H1 (cell line): ENCODE measurements around the gene PRCD. TPM values are rescaled to one million over a fixed set of nuclear protein-coding genes. Genes with fewer than 3 reads are reported as not detected.

Experiments
- CTCF ChIA-PET: fragments of 300-600 bp; sonication (Branson Sonifier 250); formaldehyde crosslinking; loops from one replicate; lab custom pipeline; 2021; ENCODE audit not compliant: partially characterized antibody; lab: Charles Lee
- POLR2A ChIA-PET: fragments of 300-600 bp; sonication (Branson Sonifier 250); formaldehyde crosslinking; loops from one replicate; lab custom pipeline; 2021; ENCODE audit warnings: inconsistent platforms; ENCODE audit not compliant: partially characterized antibody; lab: Charles Lee
- DNase-seq, 2 experiments: peaks; one replicate each; pipeline versions ENCODE4 v3.0.0 to v3.0.0-alpha.2; 2010 to 2022; ENCODE audit warnings: low spot score in 2 of 2, low read depth in 1 of 2, mixed read lengths in 1 of 2
- FAIRE-seq: peaks from 2 replicates; lab custom pipeline; 2011; peaks lifted over from hg19 to GRCh38; lab: Jason Lieb, UNC
- H2AFZ ChIP-seq: 2 replicates; pipeline ENCODE4 v1.8.1; 2012; ENCODE audit warnings: low read length, inconsistent platforms
- H2AK5ac ChIP-seq: 2 replicates; pipeline ENCODE4 v1.6.1; 2013; ENCODE audit warnings: low read depth, low read length
- H2BK120ac ChIP-seq: replicated peaks from 2 replicates; pipeline ENCODE3; 2013; ENCODE audit warnings: low read depth, low read length, inconsistent platforms
- H2BK12ac ChIP-seq: 2 replicates; pipeline ENCODE4 v1.6.1; 2013; ENCODE audit warnings: low read depth, low read length
- H2BK15ac ChIP-seq: 2 replicates; pipeline ENCODE4 v1.6.1; 2013; ENCODE audit warnings: low read length
- H2BK20ac ChIP-seq: 2 replicates; pipeline ENCODE4 v1.6.1; 2013; ENCODE audit warnings: low read length
- H2BK5ac ChIP-seq: 2 replicates; pipeline ENCODE4 v1.6.1; 2013; ENCODE audit warnings: low read depth, low read length
- H3K14ac ChIP-seq: 2 replicates; pipeline ENCODE4 v1.6.1; 2013; ENCODE audit warnings: inconsistent platforms; ENCODE audit not compliant: insufficient read length
- H3K18ac ChIP-seq: 2 replicates; pipeline ENCODE4 v1.6.1; 2013; ENCODE audit warnings: low read length; ENCODE audit errors: extremely low read depth
- H3K23ac ChIP-seq: 2 replicates; pipeline ENCODE4 v1.6.1; 2013; ENCODE audit warnings: inconsistent platforms; ENCODE audit not compliant: insufficient read length
- H3K23me2 ChIP-seq: 2 replicates; pipeline ENCODE4 v1.6.1; 2013; ENCODE audit warnings: low read depth, low read length
- H3K27ac ChIP-seq: 2 replicates; pipeline ENCODE4 v1.6.1; 2011; ENCODE audit warnings: low read depth, low read length, inconsistent platforms
- H3K27me3 ChIP-seq, 4 experiments: replicated peaks in 1 of 4; 1 replicate in 1 of 4; 2 replicates in 3 of 4; pipeline versions ENCODE4 v1.6.1 to v1.8.1; 2011 to 2013; ENCODE audit warnings: low read length in 3 of 4, mild to moderate bottlenecking in 3 of 4, inconsistent platforms in 2 of 4, mixed read lengths in 2 of 4, moderate library complexity in 1 of 4; ENCODE audit not compliant: control insufficient read depth in 3 of 4, insufficient read depth in 3 of 4; ENCODE audit errors: extremely low read depth in 1 of 4
- H3K36me3 ChIP-seq, 4 experiments: 2 replicates each; pipeline versions ENCODE4 v1.6.1 to v1.8.1; 2011 to 2013; ENCODE audit warnings: mild to moderate bottlenecking in 4 of 4, low read length in 3 of 4, moderate library complexity in 2 of 4, control low read depth in 1 of 4, inconsistent platforms in 1 of 4; ENCODE audit not compliant: insufficient read depth in 4 of 4, control insufficient read depth in 2 of 4
- H3K4ac ChIP-seq: replicated peaks from 2 replicates; pipeline ENCODE3; 2013; ENCODE audit warnings: low read length, low read depth, mixed read lengths, inconsistent platforms; ENCODE audit not compliant: insufficient read length
- H3K4me1 ChIP-seq, 4 experiments: replicated peaks in 1 of 4; 1 replicate in 1 of 4; 2 replicates in 3 of 4; pipeline versions ENCODE4 v1.6.1 to v1.8.1; 2011 to 2013; ENCODE audit warnings: low read length in 3 of 4, inconsistent platforms in 2 of 4, mixed read lengths in 1 of 4; ENCODE audit not compliant: insufficient read depth in 4 of 4, control insufficient read depth in 3 of 4
- H3K4me2 ChIP-seq, 2 experiments: 2 replicates each; pipeline versions ENCODE4 v1.6.1 to v1.8.1; 2011 to 2013; ENCODE audit warnings: low read depth in 2 of 2, low read length in 2 of 2, control low read depth in 1 of 2, inconsistent platforms in 1 of 2, mild to moderate bottlenecking in 1 of 2; ENCODE audit not compliant: insufficient read depth in 1 of 2
- H3K4me3 ChIP-seq, 4 experiments: fragments of 200-600, 300-600 bp in 1 of 4; sonication (generic), shearing (Covaris generic), sonication (Bioruptor Twin) in 1 of 4; 2 replicates each; pipeline versions ENCODE4 v1.5.1 to v1.8.1; 2011 to 2016; ENCODE audit warnings: low read length in 4 of 4, low read depth in 3 of 4, control low read depth in 2 of 4, inconsistent platforms in 2 of 4, mild to moderate bottlenecking in 2 of 4, mixed read lengths in 1 of 4, moderate library complexity in 1 of 4; ENCODE audit not compliant: insufficient read depth in 2 of 4; ENCODE audit errors: extremely low read depth in 1 of 4
- H3K56ac ChIP-seq: replicated peaks from 2 replicates; pipeline ENCODE3; 2013; ENCODE audit warnings: low read depth, mild to moderate bottlenecking, mixed read lengths, low read length, inconsistent platforms; ENCODE audit not compliant: insufficient read length
- H3K79me1 ChIP-seq: 2 replicates; pipeline ENCODE4 v1.6.1; 2013; ENCODE audit warnings: low read depth, low read length, control low read depth
- H3K79me2 ChIP-seq, 2 experiments: 2 replicates each; pipeline versions ENCODE4 v1.6.1 to v1.8.1; 2012 to 2013; ENCODE audit warnings: low read length in 2 of 2, mild to moderate bottlenecking in 2 of 2, inconsistent platforms in 1 of 2; ENCODE audit not compliant: insufficient read depth in 2 of 2, control insufficient read depth in 1 of 2
- H3K9ac ChIP-seq, 4 experiments: replicated peaks in 1 of 4; 1 replicate in 1 of 4; 2 replicates in 3 of 4; pipeline versions ENCODE4 v1.6.1 to v1.8.1; 2011 to 2013; ENCODE audit warnings: low read depth in 3 of 4, low read length in 3 of 4, control low read depth in 2 of 4, mild to moderate bottlenecking in 2 of 4, moderate library complexity in 2 of 4, inconsistent platforms in 1 of 4; ENCODE audit errors: extremely low read depth in 1 of 4
- H3K9me3 ChIP-seq, 2 experiments: 2 replicates each; pipeline versions ENCODE4 v1.6.1 to v1.8.1; 2012 to 2013; ENCODE audit warnings: mild to moderate bottlenecking in 2 of 2, moderate library complexity in 2 of 2, control low read depth in 1 of 2, inconsistent platforms in 1 of 2, low read depth in 1 of 2, low read length in 1 of 2, mixed read lengths in 1 of 2; ENCODE audit not compliant: insufficient read depth in 2 of 2
- H4K20me1 ChIP-seq, 2 experiments: replicated peaks in 1 of 2; 2 replicates each; pipeline versions ENCODE3 to v1.8.1; 2011 to 2013; ENCODE audit warnings: inconsistent platforms in 2 of 2, low read length in 2 of 2, mild to moderate bottlenecking in 1 of 2; ENCODE audit not compliant: insufficient read depth in 2 of 2, control insufficient read depth in 1 of 2
- H4K5ac ChIP-seq: 2 replicates; pipeline ENCODE4 v1.6.1; 2013; ENCODE audit warnings: low read length, low read depth, mixed read lengths, inconsistent platforms; ENCODE audit not compliant: insufficient read length
- H4K8ac ChIP-seq: 2 replicates; pipeline ENCODE4 v1.8.0; 2013; ENCODE audit warnings: mild to moderate bottlenecking, moderate library complexity, low read length, inconsistent platforms; ENCODE audit not compliant: insufficient read depth; ENCODE audit errors: extremely low read depth
- H4K91ac ChIP-seq: replicated peaks from 2 replicates; pipeline ENCODE3; 2013; ENCODE audit warnings: low read length, mixed read lengths, inconsistent platforms; ENCODE audit not compliant: insufficient read length
- ASH2L ChIP-seq: fragments of 200-600, 300-600 bp; sonication (generic); IDR thresholded peaks from one replicate; pipeline ENCODE4 v1.7.1; 2017; ENCODE audit warnings: low read length
- CTBP2 ChIP-seq: IDR thresholded peaks from 2 replicates; pipeline ENCODE4 v1.7.0; 2011; ENCODE audit warnings: borderline replicate concordance, mild to moderate bottlenecking, moderate library complexity, mixed read lengths, low read length; ENCODE audit not compliant: insufficient read depth, insufficient read length
- E2F6 ChIP-seq: IDR thresholded peaks from 2 replicates; pipeline ENCODE4 v1.6.1; 2012; ENCODE audit warnings: inconsistent platforms
- EZH2 ChIP-seq: fragments of 200-600 bp; sonication (generic); IDR thresholded peaks from 2 replicates; pipeline ENCODE4 v1.7.1; 2012; ENCODE audit warnings: low read depth, mild to moderate bottlenecking, moderate library complexity, low read length, inconsistent platforms; ENCODE audit not compliant: severe bottlenecking
- JUND ChIP-seq: IDR thresholded peaks from 2 replicates; pipeline ENCODE4 v1.6.1; 2011; ENCODE audit warnings: mild to moderate bottlenecking, improper control_type of control experiment, low read length
- KDM4A ChIP-seq: IDR thresholded peaks from one replicate; pipeline ENCODE4 v1.7.1; 2012; ENCODE audit warnings: low read depth, mild to moderate bottlenecking, moderate library complexity, low read length, inconsistent platforms; ENCODE audit not compliant: severe bottlenecking
- PHF8 ChIP-seq: fragments of 200-600 bp; sonication (generic); conservative IDR thresholded peaks from 2 replicates; pipeline ENCODE4 v1.7.1; 2012; ENCODE audit warnings: low read depth, mild to moderate bottlenecking, inconsistent platforms, low read length, moderate library complexity
- SIN3A ChIP-seq, 2 experiments: IDR thresholded peaks in 1 of 2; conservative IDR thresholded peaks in 1 of 2; 2 replicates each; pipeline ENCODE4 v1.6.1; 2011 to 2012; ENCODE audit warnings: low read length in 2 of 2, improper control_type of control experiment in 1 of 2, low read depth in 1 of 2, mild to moderate bottlenecking in 1 of 2
- SUZ12 ChIP-seq: fragments of 200-600 bp; sonication (generic); IDR thresholded peaks from 2 replicates; pipeline ENCODE4 v1.6.1; 2012; ENCODE audit warnings: mild to moderate bottlenecking, inconsistent platforms, low read length, moderate library complexity, mixed read lengths
- WGBS, 2 experiments: shearing (Covaris generic) in 1 of 2; methylation state at CpG; one replicate each; pipeline versions ENCODE4 v1.1.6 to v1.1.7; 2013 to 2015; ENCODE audit warnings: low lambda C conversion rate in 2 of 2, mixed read lengths in 2 of 2, inconsistent platforms in 1 of 2, low coverage in 1 of 2, missing lambda C conversion rate in 1 of 2; ENCODE audit not compliant: insufficient replicate concordance in 2 of 2, insufficient coverage in 1 of 2, insufficient read length in 1 of 2; ENCODE audit errors: extremely low coverage in 1 of 2, missing lambda C conversion rate in 1 of 2; 5-methylcytosine and 5-hydroxymethylcytosine counted together
- polyA plus RNA-seq, 7 experiments: library from polyadenylated mRNA; depleted of rRNA in 3 of 7; stranded (reverse) in 5 of 7; unstranded in 2 of 7; fragments of >200 nt in 5 of 7; fragments of 200-250 nt in 2 of 7; gene quantifications; 1 replicate in 5 of 7; 2 replicates in 1 of 7; 4 replicates in 1 of 7; pipeline versions ENCODE4 v1.2.1 to v1.2.3, GENCODE V29; 2011 to 2013; ENCODE audit warnings: missing spikeins in 2 of 7, mixed read lengths in 2 of 7
- total RNA-seq: library from RNA; stranded (reverse); fragmentation: NEBNext Ultra II Directional; extraction: Animal tissue kit (Norgen Biotek cat#: 25700); gene quantifications from 2 replicates; pipeline ENCODE4 v1.2.1, GENCODE V29; 2021

The PRCD gene
- total and polyA plus RNA-seq, 2 of the 8 experiments (the other 6 are each of a cell fraction or from before 2014, with no cell fraction given): 0.77 to 2.1 TPM

DNA sequence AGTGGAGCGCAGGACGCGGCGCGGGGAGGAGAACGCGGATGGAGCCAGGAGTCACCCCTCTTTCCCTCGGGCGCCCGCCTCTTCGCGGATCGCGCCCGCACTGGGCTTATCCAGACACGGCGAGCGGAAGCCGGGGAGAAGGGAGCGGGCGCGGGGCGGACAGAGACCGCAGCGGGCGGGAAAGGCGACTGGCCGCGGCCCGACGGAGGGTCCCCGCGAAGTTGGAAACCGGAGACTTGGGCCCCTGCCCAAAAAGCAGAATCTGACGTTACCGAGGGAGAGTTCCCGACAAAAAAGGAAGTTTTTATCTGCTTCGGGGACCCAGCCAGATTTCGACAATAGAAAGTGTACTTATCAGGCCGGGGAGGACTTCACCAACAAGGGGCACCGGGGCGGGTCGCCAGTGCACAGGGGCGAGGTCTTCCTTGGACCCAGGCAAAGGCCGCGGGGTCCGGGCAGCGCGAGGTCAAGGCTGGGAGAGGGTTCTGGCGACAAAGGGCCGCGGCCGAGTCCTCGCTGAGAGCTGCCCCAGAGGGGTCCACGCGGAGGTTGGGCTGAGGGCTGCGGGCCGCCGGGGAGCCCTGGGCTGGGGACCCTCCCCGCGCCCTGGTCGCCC lies 45.3 kb downstream of the PRCD start:
- H2BK12ac ChIP-seq: no peak overlapping the region
- H3K9ac ChIP-seq: 0 out of 7 replicates have a peak overlapping the region, but pooled peaks of 1 of the 4 experiments have one; percentile 26
- POLR2A ChIA-PET: interaction anchor here (0.9 to 1.9 kb wide), 7 partner anchors 12 to 152 kb away, joined by 3 to 16 read pairs (median 5); no protein-coding TSS in a partner anchor
- TF ChIP-seq EZH2: peak; percentile 96
- TF ChIP-seq JUND: no peak
- peak; percentile 80 for TF ChIP-seq ASH2L
- TF ChIP-seq PHF8: 0 out of 2 replicates have a peak, but pooled peaks have one; percentile 17
- TF ChIP-seq KDM4A: peak; percentile 23
- TF ChIP-seq CTBP2: peak; percentile 5
- 0 out of 4 replicates have a peak, but pooled peaks of 1 of the 2 experiments have one; percentile 32 for TF ChIP-seq SIN3A (conservative IDR thresholded peaks at IDR 0.05 in 1 of 2, IDR thresholded peaks at IDR 0.05 in 1 of 2; ENCODE audit: low read depth in 1 of 2, low read length in 2 of 2)
- peak; percentile 97 for TF ChIP-seq SUZ12
- peak; percentile 82 for TF ChIP-seq E2F6

More for the DNA sequence above, 45.3 kb downstream of the PRCD start:
- no peak overlapping the region for H2AK5ac ChIP-seq
- H3K56ac ChIP-seq: no peak overlapping the region
- H3K79me2 ChIP-seq: no peaks in the 10 kb centered on the region
- peak overlapping the region; percentile 48; the same call in 1 of the 2 replicates for H3K18ac ChIP-seq
- H3K23me2 ChIP-seq: peaks cover 13% of the 10 kb centered on the region
- peaks cover 0 to 25% (median 11%) of the 10 kb centered on the region in 4 experiments; a peak in 6 of 7 replicates for H3K4me1 ChIP-seq
- no peak overlapping the region for H2BK120ac ChIP-seq
- H3K23ac ChIP-seq: no peak overlapping the region
- H2BK5ac ChIP-seq: no peak overlapping the region
- H3K9me3 ChIP-seq: 0 out of 4 replicates have a peak, but pooled peaks cover 0 to 2% of the 10 kb centered on the region in 2 experiments
- no peak overlapping the region for H4K5ac ChIP-seq
- peak overlapping the region; percentile 87 to 99 for H3K4me2 ChIP-seq
- H3K36me3 ChIP-seq: peaks cover 0 to 9% (median 0%) of the 10 kb centered on the region in 4 experiments; a peak in 1 of 8 replicates
- 0 out of 2 replicates have a peak overlapping the region, but pooled peaks have one; percentile 12 for H2BK15ac ChIP-seq
- no peak overlapping the region for H4K8ac ChIP-seq
- H3K27me3 ChIP-seq: peaks cover 33 to 67% (median 53%) of the 10 kb centered on the region in 4 experiments
- FAIRE-seq: no peak
- no peak overlapping the region for H4K91ac ChIP-seq
- peak overlapping the region; percentile 42 to 81 (median 48) for H3K4me3 ChIP-seq
- H2BK20ac ChIP-seq: no peak overlapping the region
- no peak overlapping the region for H3K14ac ChIP-seq
- CTCF ChIA-PET: interaction anchor here (1.0 to 3.5 kb wide), 8 partner anchors 9 to 149 kb away, joined by 3 to 12 read pairs (median 4); no protein-coding TSS in a partner anchor
- 3% methylated on average over 56 of the region's 62 CpGs; no CpG with 5 or more reads in 1 of the 2 experiments for WGBS, 2 experiments
- no peak overlapping the region for H3K27ac ChIP-seq
- DNase-seq: peak in 1 of 2 experiments; percentile 72
- no peak overlapping the region for H3K4ac ChIP-seq
- peaks cover 0 to 2% of the 10 kb centered on the region in 2 experiments for H4K20me1 ChIP-seq
- H2AFZ ChIP-seq: peak overlapping the region; percentile 94
- no peaks in the 10 kb centered on the region for H3K79me1 ChIP-seq
